PC-3 (cell line): ENCODE results near the gene ANKDD1A. TPM values are rescaled to one million over a fixed set of nuclear protein-coding genes. Genes with fewer than 3 reads are reported as not detected.

Experiments
- ATAC-seq: fragments of 200-7000 bp; cut with Tn5 transposase; 2 replicates; pipeline ENCODE4 v1.9.1; 2020; ENCODE audit warnings: mild to moderate bottlenecking, moderate library complexity
- BruUV-seq: library from RNA; stranded (reverse); fragments of 400-500 nt; replicated peaks from 2 replicates; lab custom pipeline; 2021; lab: Mats Ljungman, UMichigan
- CTCF ChIA-PET: fragments of 300-600 bp; sonication (Branson Sonifier 250); formaldehyde crosslinking; loops from one replicate; lab custom pipeline; 2022; ENCODE audit warnings: antibody characterized with exemption; lab: Charles Lee
- POLR2A ChIA-PET: fragments of 300-600 bp; sonication (Branson Sonifier 250); formaldehyde crosslinking; loops from one replicate; lab custom pipeline; 2022; ENCODE audit warnings: antibody characterized with exemption; ENCODE audit not compliant: unreplicated experiment; lab: Charles Lee
- DNase-seq: peaks from one replicate; pipeline ENCODE4 v3.0.0-alpha.2; 2015
- H2AFZ ChIP-seq: fragments of 300-600 bp; sonication (generic); 2 replicates; pipeline ENCODE4 v1.6.0; 2016; ENCODE audit warnings: antibody characterized with exemption, low read length
- H3F3A ChIP-seq: fragments of 300-600 bp; sonication (generic); one replicate; pipeline ENCODE4 v1.6.0; 2017; ENCODE audit warnings: antibody characterized with exemption, low read length, control low read depth, mild to moderate bottlenecking; ENCODE audit not compliant: unreplicated experiment
- H3K27ac ChIP-seq: fragments of 300-600 bp; sonication (generic); 2 replicates; pipeline ENCODE4 v1.5.1; 2016; ENCODE audit warnings: mild to moderate bottlenecking, low read length
- H3K27me3 ChIP-seq: fragments of 300-600 bp; sonication (generic); 2 replicates; pipeline ENCODE4 v1.6.1; 2016; ENCODE audit warnings: low read length, mixed read lengths
- H3K36me3 ChIP-seq: fragments of 300-600 bp; sonication (generic); 2 replicates; pipeline ENCODE4 v1.6.1; 2016; ENCODE audit warnings: low read depth, mixed run types, low read length, mixed read lengths
- H3K4me1 ChIP-seq: fragments of 300-600 bp; sonication (generic); 2 replicates; pipeline ENCODE4 v1.5.1; 2016; ENCODE audit warnings: low read length; ENCODE audit not compliant: insufficient read depth
- H3K4me2 ChIP-seq: fragments of 300-600 bp; sonication (generic); 2 replicates; pipeline ENCODE4 v1.6.0; 2016; ENCODE audit warnings: low read length
- H3K4me3 ChIP-seq: fragments of 300-600 bp; sonication (generic); 2 replicates; pipeline ENCODE4 v1.5.1; 2016; ENCODE audit warnings: mild to moderate bottlenecking, low read length, mixed read lengths
- H3K79me2 ChIP-seq: fragments of 300-600 bp; sonication (generic); 2 replicates; pipeline ENCODE4 v1.6.1; 2017; ENCODE audit warnings: low read length, mixed read lengths
- H3K9ac ChIP-seq: fragments of 300-600 bp; sonication (generic); 2 replicates; pipeline ENCODE4 v1.6.0; 2016; ENCODE audit warnings: mild to moderate bottlenecking, low read length
- H3K9me2 ChIP-seq: fragments of 300-600 bp; sonication (generic); replicated peaks from 2 replicates; pipeline ENCODE4 v1.6.1; 2016; ENCODE audit warnings: mixed run types, low read length, mixed read lengths
- H3K9me3 ChIP-seq: fragments of 300-600 bp; sonication (generic); 2 replicates; pipeline ENCODE4 v1.6.1; 2016; ENCODE audit warnings: low read length, mixed read lengths
- H4K20me1 ChIP-seq: fragments of 300-600 bp; sonication (generic); 2 replicates; pipeline ENCODE4 v1.6.1; 2016; ENCODE audit warnings: low read length, mixed read lengths
- EZH2 ChIP-seq: fragments of 300-600 bp; sonication (generic); IDR thresholded peaks from one replicate; pipeline ENCODE4 v1.6.1; 2017; ENCODE audit warnings: antibody characterized with exemption, mild to moderate bottlenecking, low read length; ENCODE audit not compliant: unreplicated experiment
- EZH2phosphoT487 ChIP-seq: fragments of 300-600 bp; sonication (generic); IDR thresholded peaks from 2 replicates; pipeline ENCODE4 v1.6.1; 2018; ENCODE audit warnings: mild to moderate bottlenecking, antibody characterized with exemption, low read length, borderline replicate concordance
- intact Hi-C: fragments of 100-400 bp; cut with micrococcal nuclease; formaldehyde crosslinking; loops from 2 replicates; pipeline ENCODE4 v1.9.0; 2023
- total RNA-seq: library from RNA; depleted of rRNA; stranded (reverse); fragments of >200 nt; gene quantifications from 2 replicates; pipeline ENCODE4 v1.2.3, GENCODE V29; 2014
- TF ChIP-seq, protein P1 (sequence below): fragments of 300-600 bp; sonication (generic); conservative IDR thresholded peaks from 2 replicates; pipeline ENCODE4 v1.5.1; 2017; ENCODE audit warnings: antibody characterized with exemption, low read depth, mild to moderate bottlenecking, low read length

The ANKDD1A gene
- total RNA-seq, 1 experiment from 2014 or later = 8.9 TPM

DNA sequence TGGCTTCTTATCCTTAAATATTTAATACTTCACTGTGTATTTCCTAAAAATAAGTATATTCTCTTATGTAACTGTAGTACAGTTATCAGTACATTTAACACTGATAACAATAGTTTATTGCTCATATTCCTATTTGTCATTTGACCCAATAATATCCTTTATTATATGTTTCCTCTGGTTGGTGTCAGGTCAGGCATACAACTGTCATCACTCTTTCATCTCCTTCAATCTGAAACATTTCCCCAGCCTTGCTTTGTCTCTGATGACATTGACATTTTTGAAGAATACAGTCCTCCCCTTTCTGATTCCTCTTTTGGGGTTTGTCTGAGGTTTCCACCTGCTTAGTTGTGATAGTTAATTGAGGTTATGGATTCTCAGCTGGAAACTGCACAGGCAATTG is 42.2 kb upstream of the ANKDD1A start:
- TF ChIP-seq EZH2phosphoT487 (no peak), EZH2 (no peak)
- TF ChIP-seq, protein P1, sequence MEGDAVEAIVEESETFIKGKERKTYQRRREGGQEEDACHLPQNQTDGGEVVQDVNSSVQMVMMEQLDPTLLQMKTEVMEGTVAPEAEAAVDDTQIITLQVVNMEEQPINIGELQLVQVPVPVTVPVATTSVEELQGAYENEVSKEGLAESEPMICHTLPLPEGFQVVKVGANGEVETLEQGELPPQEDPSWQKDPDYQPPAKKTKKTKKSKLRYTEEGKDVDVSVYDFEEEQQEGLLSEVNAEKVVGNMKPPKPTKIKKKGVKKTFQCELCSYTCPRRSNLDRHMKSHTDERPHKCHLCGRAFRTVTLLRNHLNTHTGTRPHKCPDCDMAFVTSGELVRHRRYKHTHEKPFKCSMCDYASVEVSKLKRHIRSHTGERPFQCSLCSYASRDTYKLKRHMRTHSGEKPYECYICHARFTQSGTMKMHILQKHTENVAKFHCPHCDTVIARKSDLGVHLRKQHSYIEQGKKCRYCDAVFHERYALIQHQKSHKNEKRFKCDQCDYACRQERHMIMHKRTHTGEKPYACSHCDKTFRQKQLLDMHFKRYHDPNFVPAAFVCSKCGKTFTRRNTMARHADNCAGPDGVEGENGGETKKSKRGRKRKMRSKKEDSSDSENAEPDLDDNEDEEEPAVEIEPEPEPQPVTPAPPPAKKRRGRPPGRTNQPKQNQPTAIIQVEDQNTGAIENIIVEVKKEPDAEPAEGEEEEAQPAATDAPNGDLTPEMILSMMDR = no peak
- no peak overlapping the region for H3K4me2 ChIP-seq
- H3K9me2 ChIP-seq = no peaks in the 10 kb centered on the region
- H2AFZ ChIP-seq = no peak overlapping the region
- no peak overlapping the region for H3K4me3 ChIP-seq
- ATAC-seq (no peak), DNase-seq (no peak)
- no peak overlapping the region for H3K27ac ChIP-seq
- ChIA-PET CTCF (no interaction called here), POLR2A (no interaction called here)
- no TSS peak for BruUV-seq
- intact Hi-C loops = no loop called here
- no peaks in the 10 kb centered on the region for H3K4me1 ChIP-seq
- H3F3A ChIP-seq = no peaks in the 10 kb centered on the region
- H3K36me3 ChIP-seq = no peaks in the 10 kb centered on the region
- H4K20me1 ChIP-seq = no peaks in the 10 kb centered on the region
- H3K27me3 ChIP-seq = no peaks in the 10 kb centered on the region
- H3K9ac ChIP-seq = no peak overlapping the region
- H3K79me2 ChIP-seq = no peaks in the 10 kb centered on the region
- no peaks in the 10 kb centered on the region for H3K9me3 ChIP-seq

DNA sequence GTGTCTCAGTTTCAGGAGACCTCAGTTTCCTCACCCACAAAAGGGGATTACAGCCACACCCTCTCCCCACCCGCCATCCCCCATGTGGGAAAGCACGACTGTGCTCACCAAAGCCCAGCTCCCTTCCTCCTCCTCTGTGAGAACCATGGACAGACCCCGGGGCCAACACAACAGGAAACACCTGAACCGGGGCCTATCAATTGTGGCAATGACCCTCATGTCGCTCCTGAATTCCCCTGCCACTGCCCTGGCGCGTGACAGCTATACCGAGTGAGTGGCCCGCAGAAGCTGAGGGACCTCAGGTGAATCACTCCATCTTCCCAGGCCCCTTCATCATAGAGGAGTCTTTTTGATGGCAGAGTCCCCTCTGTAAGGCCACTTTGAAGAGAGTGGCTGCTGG is 41.3 kb upstream of the ANKDD1A start:
- DNase-seq = no peak
- ChIA-PET CTCF (no interaction called here), POLR2A (no interaction called here)
- H4K20me1 ChIP-seq = no peaks in the 10 kb centered on the region
- H3K4me2 ChIP-seq = no peak overlapping the region
- TF ChIP-seq, protein P1 = no peak
- TF ChIP-seq EZH2phosphoT487 (no peak), EZH2 (no peak)
- no peaks in the 10 kb centered on the region for H3K9me2 ChIP-seq
- no TSS peak for BruUV-seq
- H3K79me2 ChIP-seq = no peaks in the 10 kb centered on the region
- H3K27me3 ChIP-seq = no peaks in the 10 kb centered on the region
- no peaks in the 10 kb centered on the region for H3K9me3 ChIP-seq
- no peaks in the 10 kb centered on the region for H3K36me3 ChIP-seq
- no peak overlapping the region for H3K9ac ChIP-seq
- ATAC-seq = no peak
- H2AFZ ChIP-seq = no peak overlapping the region
- H3K4me1 ChIP-seq = no peaks in the 10 kb centered on the region
- H3K27ac ChIP-seq = no peak overlapping the region
- H3K4me3 ChIP-seq = no peak overlapping the region
- no peaks in the 10 kb centered on the region for H3F3A ChIP-seq
- intact Hi-C loops = no loop called here

DNA sequence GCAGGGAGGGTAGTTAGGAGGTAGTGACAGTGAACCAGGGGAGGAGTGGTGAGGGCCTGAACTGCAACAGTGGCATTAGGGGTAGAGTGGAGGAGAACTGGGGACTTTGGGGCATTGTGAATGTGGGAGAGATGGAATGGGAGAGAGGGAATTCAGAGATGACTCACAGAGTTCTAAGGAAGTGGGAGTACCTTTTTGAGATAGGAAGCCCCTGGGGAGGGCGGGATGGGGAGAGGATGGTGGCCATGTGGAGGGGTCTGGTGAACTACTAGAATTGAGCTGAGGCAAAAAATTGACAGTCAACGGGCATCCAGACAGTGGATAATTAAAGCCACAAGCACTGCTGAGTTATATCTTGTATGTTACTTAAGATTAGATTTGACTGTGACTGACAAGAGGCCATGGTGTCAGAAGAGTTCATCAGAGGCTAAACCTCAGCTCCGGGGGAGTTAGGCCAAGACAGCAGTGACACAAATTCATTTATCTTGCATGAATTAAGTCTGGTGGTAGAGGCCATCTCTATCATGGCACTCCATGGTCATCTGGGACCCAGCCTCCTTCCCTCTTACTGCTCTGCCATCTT is 36.0 kb upstream of the ANKDD1A start:
- H4K20me1 ChIP-seq = no peaks in the 10 kb centered on the region
- H3K27ac ChIP-seq = no peak overlapping the region
- no peaks in the 10 kb centered on the region for H3K9me2 ChIP-seq
- H2AFZ ChIP-seq = no peak overlapping the region
- TF ChIP-seq, protein P1 = no peak
- no peak for TF ChIP-seq EZH2
- TF ChIP-seq EZH2phosphoT487 = no peak
- no peak overlapping the region for H3K4me2 ChIP-seq
- no peak for ATAC-seq
- no peaks in the 10 kb centered on the region for H3K36me3 ChIP-seq
- H3F3A ChIP-seq = no peaks in the 10 kb centered on the region
- intact Hi-C loops = no loop called here
- no peaks in the 10 kb centered on the region for H3K27me3 ChIP-seq
- ChIA-PET POLR2A (no interaction called here), CTCF (no interaction called here)
- no peaks in the 10 kb centered on the region for H3K9me3 ChIP-seq
- no peaks in the 10 kb centered on the region for H3K4me1 ChIP-seq
- H3K79me2 ChIP-seq = no peaks in the 10 kb centered on the region
- DNase-seq = no peak
- no peak overlapping the region for H3K4me3 ChIP-seq
- H3K9ac ChIP-seq = no peak overlapping the region
- BruUV-seq = no TSS peak
